Astrocyte (in vitro differentiated cells and primary cell): ENCODE results near the gene CNTN1.

Experiments used
- CTCF ChIP-seq: IDR thresholded peaks from 2 replicates; pipeline ENCODE4 v1.5.1; 2011; ENCODE audit warnings: low read depth, mild to moderate bottlenecking, inconsistent platforms, low read length, moderate library complexity; ENCODE audit not compliant: insufficient read depth
- EZH2 ChIP-seq: IDR thresholded peaks from 2 replicates; pipeline ENCODE4 v1.6.1; 2012; ENCODE audit warnings: mild to moderate bottlenecking, low read length, inconsistent platforms; ENCODE audit not compliant: insufficient read depth

- TF ChIP-seq CTCF (no peak), EZH2 (no peak)
Measured at GRCh38 chr12:40646456-40646855, 45.8 kb upstream of the CNTN1 start.
